Neural cell (in vitro differentiated cells): ENCODE data around the gene IFNE.

ENCODE experiments used
- CTCF ChIP-seq: fragments of 450-650 bp; IDR thresholded peaks from 2 replicates; pipeline ENCODE4 v1.5.1; 2014; ENCODE audit warnings: antibody characterized with exemption, mild to moderate bottlenecking, moderate library complexity; ENCODE audit not compliant: poor library complexity, severe bottlenecking
- POLR2AphosphoS5 ChIP-seq: IDR thresholded peaks from 2 replicates; pipeline ENCODE4 v1.6.1; 2012
- REST ChIP-seq: IDR thresholded peaks from 2 replicates; pipeline ENCODE4 v1.6.1; 2012; ENCODE audit warnings: borderline replicate concordance
- TAF1 ChIP-seq: IDR thresholded peaks from 2 replicates; pipeline ENCODE4 v1.6.1; 2012; ENCODE audit warnings: low read depth

GRCh38 chr9:21528123-21528808, 46.2 kb upstream of the IFNE start:
- TF ChIP-seq CTCF (no peak), POLR2AphosphoS5 (no peak), REST (no peak), TAF1 (no peak)
